IMR-90 (cell line): ENCODE measurements around the gene SETD2. TPM values are rescaled to one million over a fixed set of nuclear protein-coding genes. Genes with fewer than 3 reads are reported as not detected.

ENCODE experiments used
- ATAC-seq: fragments of 200-7000 bp; cut with Tn5 transposase; 2 replicates; pipeline ENCODE4 v1.9.1; 2020; ENCODE audit warnings: low read depth, mild to moderate bottlenecking, moderate library complexity
- BruUV-seq: library from RNA; stranded (reverse); fragments of 400-500 nt; replicated peaks from 2 replicates; lab custom pipeline; 2021; lab: Mats Ljungman, UMichigan
- CTCF ChIA-PET: fragments of 300-600 bp; formaldehyde crosslinking; extraction: SDS; loops from one replicate; lab custom pipeline; 2021; ENCODE audit warnings: antibody characterized with exemption; lab: Yijun Ruan, JAX
- POLR2A ChIA-PET: fragments of 300-600 bp; sonication (Branson Sonifier 250); formaldehyde crosslinking; loops from one replicate; lab custom pipeline; 2022; ENCODE audit warnings: antibody characterized with exemption; ENCODE audit not compliant: unreplicated experiment; lab: Charles Lee
- DNase-seq: peaks from one replicate; pipeline ENCODE4 v3.0.0; 2013
- H2AFZ ChIP-seq: replicated peaks from 2 replicates; pipeline ENCODE3; 2013; ENCODE audit warnings: low read length, mild to moderate bottlenecking; ENCODE audit not compliant: poor library complexity
- H2AK5ac ChIP-seq: 2 replicates; pipeline ENCODE4 v1.6.1; 2013; ENCODE audit warnings: low read depth, low read length, inconsistent platforms
- H2AK9ac ChIP-seq: replicated peaks from 2 replicates; pipeline ENCODE3; 2013; ENCODE audit warnings: mild to moderate bottlenecking, low read depth, low read length, moderate library complexity; ENCODE audit not compliant: poor library complexity
- H2BK120ac ChIP-seq: 2 replicates; pipeline ENCODE4 v1.6.1; 2013; ENCODE audit warnings: low read depth, low read length, inconsistent platforms
- H2BK15ac ChIP-seq: 3 replicates; pipeline ENCODE4 v1.6.1; 2013; ENCODE audit warnings: low read depth, low read length, inconsistent platforms
- H2BK20ac ChIP-seq: 2 replicates; pipeline ENCODE4 v1.6.1; 2013; ENCODE audit warnings: low read depth, mild to moderate bottlenecking, inconsistent platforms, low read length, moderate library complexity
- H2BK5ac ChIP-seq: 2 replicates; pipeline ENCODE4 v1.6.1; 2013; ENCODE audit warnings: mild to moderate bottlenecking, low read depth, low read length, inconsistent platforms; ENCODE audit not compliant: poor library complexity, severe bottlenecking
- H3K14ac ChIP-seq: replicated peaks from 2 replicates; pipeline ENCODE4 v1.6.1; 2013; ENCODE audit warnings: low read depth, low read length, inconsistent platforms
- H3K18ac ChIP-seq: 2 replicates; pipeline ENCODE4 v1.6.1; 2013; ENCODE audit warnings: low read depth, low read length, control low read depth
- H3K23ac ChIP-seq: 2 replicates; pipeline ENCODE4 v1.6.1; 2013; ENCODE audit warnings: low read depth, low read length, inconsistent platforms
- H3K27ac ChIP-seq: 2 replicates; pipeline ENCODE4 v1.5.1; 2013; ENCODE audit warnings: mild to moderate bottlenecking, control low read depth, low read length; ENCODE audit not compliant: insufficient read depth
- H3K27me3 ChIP-seq: 2 replicates; pipeline ENCODE4 v1.6.1; 2013; ENCODE audit warnings: low read length; ENCODE audit not compliant: control insufficient read depth, insufficient read depth
- H3K36me3 ChIP-seq: 2 replicates; pipeline ENCODE4 v1.6.1; 2013; ENCODE audit warnings: low read length, mixed read lengths; ENCODE audit not compliant: control insufficient read depth, insufficient read depth
- H3K4ac ChIP-seq: 2 replicates; pipeline ENCODE4 v1.6.1; 2013; ENCODE audit warnings: low read depth, low read length, inconsistent platforms
- H3K4me1 ChIP-seq: 2 replicates; pipeline ENCODE4 v1.6.1; 2013; ENCODE audit warnings: low read length, mixed read lengths; ENCODE audit not compliant: control insufficient read depth, insufficient read depth
- H3K4me2 ChIP-seq: 2 replicates; pipeline ENCODE4 v1.6.1; 2013; ENCODE audit warnings: low read depth, mild to moderate bottlenecking, control low read depth, low read length, moderate library complexity
- H3K4me3 ChIP-seq: 2 replicates; pipeline ENCODE4 v1.5.1; 2013; ENCODE audit warnings: low read depth, mild to moderate bottlenecking, control low read depth, low read length, moderate library complexity; ENCODE audit not compliant: insufficient read depth
- H3K56ac ChIP-seq: 2 replicates; pipeline ENCODE4 v1.6.1; 2013; ENCODE audit warnings: low read length, inconsistent platforms; ENCODE audit not compliant: insufficient read depth; ENCODE audit errors: extremely low read depth
- H3K79me1 ChIP-seq, 2 experiments: 2 replicates each; pipeline ENCODE4 v1.6.1; 2013; ENCODE audit warnings: low read length in 2 of 2, inconsistent platforms in 1 of 2, low read depth in 1 of 2
- H3K9ac ChIP-seq: 2 replicates; pipeline ENCODE4 v1.6.1; 2013; ENCODE audit warnings: low read depth, low read length, control low read depth
- H3K9me1 ChIP-seq: 2 replicates; pipeline ENCODE4 v1.6.1; 2013; ENCODE audit warnings: low read length, inconsistent platforms; ENCODE audit not compliant: insufficient read depth
- H3K9me3 ChIP-seq: 2 replicates; pipeline ENCODE4 v1.6.1; 2013; ENCODE audit warnings: low read length; ENCODE audit not compliant: control insufficient read depth, insufficient read depth
- H4K20me1 ChIP-seq: 2 replicates; pipeline ENCODE4 v1.6.1; 2013; ENCODE audit warnings: low read length, inconsistent platforms; ENCODE audit not compliant: insufficient read depth
- H4K5ac ChIP-seq: 2 replicates; pipeline ENCODE4 v1.6.1; 2013; ENCODE audit warnings: mild to moderate bottlenecking, low read depth, low read length, control low read depth
- H4K8ac ChIP-seq, 2 experiments: 2 replicates each; pipeline ENCODE4 v1.6.1; 2013; ENCODE audit warnings: low read depth in 2 of 2, low read length in 2 of 2, control low read depth in 1 of 2, inconsistent platforms in 1 of 2
- H4K91ac ChIP-seq: 2 replicates; pipeline ENCODE4 v1.6.1; 2013; ENCODE audit warnings: low read depth, low read length, inconsistent platforms; ENCODE audit not compliant: insufficient read depth
- BHLHE40 ChIP-seq: fragments of 150-350 bp; IDR thresholded peaks from 2 replicates; pipeline ENCODE4 v1.6.1; 2016; ENCODE audit warnings: mild to moderate bottlenecking, low read depth, low read length
- CEBPB ChIP-seq: IDR thresholded peaks from 2 replicates; pipeline ENCODE4 v1.6.1; 2012; ENCODE audit warnings: low read depth, low read length, improper control_type of control experiment
- CHD1 ChIP-seq: IDR thresholded peaks from 2 replicates; pipeline ENCODE4 v1.6.1; 2012; ENCODE audit warnings: low read depth, low read length, improper control_type of control experiment
- CTCF ChIP-seq: conservative IDR thresholded peaks from 2 replicates; pipeline ENCODE4 v1.5.1; 2012; ENCODE audit warnings: mild to moderate bottlenecking, low read depth, low read length, improper control_type of control experiment
- ELK1 ChIP-seq: fragments of 150-350 bp; IDR thresholded peaks from 2 replicates; pipeline ENCODE4 v1.6.1; 2016; ENCODE audit warnings: low read depth, mild to moderate bottlenecking, low read length, moderate library complexity, borderline replicate concordance
- FOS ChIP-seq: fragments of 150-350 bp; IDR thresholded peaks from 2 replicates; pipeline ENCODE4 v1.6.1; 2016; ENCODE audit warnings: low read depth, low read length
- MAFK ChIP-seq: IDR thresholded peaks from 2 replicates; pipeline ENCODE4 v1.6.1; 2012; ENCODE audit warnings: low read depth, low read length, improper control_type of control experiment
- MAZ ChIP-seq: IDR thresholded peaks from 2 replicates; pipeline ENCODE4 v1.6.1; 2012; ENCODE audit warnings: low read depth, mild to moderate bottlenecking, low read length, improper control_type of control experiment, moderate library complexity, borderline replicate concordance
- MXI1 ChIP-seq: IDR thresholded peaks from 2 replicates; pipeline ENCODE4 v1.6.1; 2012; ENCODE audit warnings: low read depth, mild to moderate bottlenecking, low read length, moderate library complexity, borderline replicate concordance
- NFE2L2 ChIP-seq: fragments of 150-350 bp; IDR thresholded peaks from 2 replicates; pipeline ENCODE4 v1.6.1; 2016; ENCODE audit warnings: low read depth, mild to moderate bottlenecking, low read length
- POLR2A ChIP-seq: IDR thresholded peaks from 2 replicates; pipeline ENCODE4 v1.6.1; 2012; ENCODE audit warnings: mild to moderate bottlenecking, low read depth, low read length
- RAD21 ChIP-seq: IDR thresholded peaks from 2 replicates; pipeline ENCODE4 v1.6.1; 2012; ENCODE audit warnings: low read length, improper control_type of control experiment
- RCOR1 ChIP-seq: IDR thresholded peaks from 2 replicates; pipeline ENCODE4 v1.6.1; 2012; ENCODE audit warnings: mild to moderate bottlenecking, low read length, improper control_type of control experiment; ENCODE audit not compliant: insufficient replicate concordance
- RFX5 ChIP-seq: IDR thresholded peaks from 2 replicates; pipeline ENCODE4 v1.8.0; 2012; ENCODE audit warnings: low read depth, mild to moderate bottlenecking, low read length, moderate library complexity
- SMC3 ChIP-seq: fragments of 150-350 bp; IDR thresholded peaks from 2 replicates; pipeline ENCODE4 v1.6.1; 2016; ENCODE audit warnings: low read depth, mild to moderate bottlenecking, antibody characterized with exemption, low read length, moderate library complexity
- USF2 ChIP-seq: fragments of 150-350 bp; IDR thresholded peaks from 2 replicates; pipeline ENCODE4 v1.6.1; 2017; ENCODE audit warnings: mild to moderate bottlenecking, antibody characterized with exemption, low read length, low read depth
- dilution Hi-C: fragments of 300-500 bp; cut with HindIII; formaldehyde crosslinking; loops from one replicate; pipeline ENCODE4 v1.14.3; 2018; ENCODE audit warnings: low sequenced_read_pairs; ENCODE audit not compliant: unreplicated experiment
- in situ Hi-C: fragments of 300-500 bp; cut with MboI; formaldehyde crosslinking; loops from 3 replicates; pipeline ENCODE4 v1.14.3; 2019; ENCODE audit warnings: low sequenced_read_pairs, inconsistent platforms, mixed read lengths
- intact Hi-C: fragments of 100-400 bp; cut with micrococcal nuclease; formaldehyde crosslinking; loops from 2 replicates; pipeline ENCODE4 v1.10.0; 2022
- polyA plus RNA-seq, 3 experiments: library from polyadenylated mRNA; depleted of rRNA; stranded (reverse); fragments of >200 nt; gene quantifications; 2 replicates each; pipeline ENCODE4 v1.2.3, GENCODE V29; 2012; ENCODE audit warnings: low replicate concordance in 1 of 3
- total RNA-seq: library from RNA; depleted of rRNA; stranded (reverse); fragments of >200 nt; gene quantifications from 2 replicates; pipeline ENCODE4 v1.2.3, GENCODE V29; 2012

The SETD2 gene
- total and polyA plus RNA-seq, 2 of the 4 experiments (the other 2 are of a cell fraction) = 18.3 to 20.1 TPM

GRCh38 chr3:47018269-47018611 lies 145.7 kb downstream of the SETD2 start:
- Histone ChIP-seq H3K18ac (no peak overlapping the region), H4K5ac (no peak overlapping the region), H3K14ac (no peak overlapping the region), H3K4me3 (no peak overlapping the region), H2BK20ac (no peak overlapping the region), H2AK9ac (no peak overlapping the region), H3K4me1 (peaks cover 21% of the 10 kb centered on the region), H3K4ac (no peak overlapping the region; the same call in 1 of the 2 replicates), H4K91ac (no peak overlapping the region), H2BK15ac (no peak overlapping the region), H3K56ac (no peak overlapping the region), H4K20me1 (peaks cover 34% of the 10 kb centered on the region), H3K9me3 (no peaks in the 10 kb centered on the region), H2BK120ac (no peak overlapping the region), H3K27me3 (no peaks in the 10 kb centered on the region), H3K9me1 (peaks cover 34% of the 10 kb centered on the region), H3K27ac (no peak overlapping the region), H4K8ac (no peak overlapping the region), H2AK5ac (no peak overlapping the region), H2AFZ (no peak overlapping the region), H2BK5ac (no peak overlapping the region), H3K79me1 (peaks cover 32 to 83% of the 10 kb centered on the region in 2 experiments), H3K23ac (0 out of 2 replicates have a peak overlapping the region, but pooled peaks have one; percentile 18), H3K36me3 (peaks cover 25% of the 10 kb centered on the region), H3K9ac (no peak overlapping the region), H3K4me2 (no peak overlapping the region)
- ATAC-seq = no peak
- no TSS peak for BruUV-seq
- no peak for DNase-seq
- dilution Hi-C loops = no loop called here
- POLR2A ChIA-PET = no interaction called here
- TF ChIP-seq CHD1 (no peak), NFE2L2 (no peak), FOS (no peak), USF2 (no peak), BHLHE40 (no peak), MXI1 (no peak), RFX5 (no peak), RCOR1 (no peak), MAZ (no peak), MAFK (no peak), POLR2A (no peak), RAD21 (no peak), CTCF (no peak), CEBPB (no peak), SMC3 (no peak), ELK1 (no peak)
- intact Hi-C loops = no loop called here
- CTCF ChIA-PET = interaction anchor here (0.6 kb wide), 1 partner anchor 27 kb away, joined by 3 read pairs; no protein-coding TSS in a partner anchor
- in situ Hi-C loops = no loop called here
